ENCODE data around the gene NCK2.

DNA sequence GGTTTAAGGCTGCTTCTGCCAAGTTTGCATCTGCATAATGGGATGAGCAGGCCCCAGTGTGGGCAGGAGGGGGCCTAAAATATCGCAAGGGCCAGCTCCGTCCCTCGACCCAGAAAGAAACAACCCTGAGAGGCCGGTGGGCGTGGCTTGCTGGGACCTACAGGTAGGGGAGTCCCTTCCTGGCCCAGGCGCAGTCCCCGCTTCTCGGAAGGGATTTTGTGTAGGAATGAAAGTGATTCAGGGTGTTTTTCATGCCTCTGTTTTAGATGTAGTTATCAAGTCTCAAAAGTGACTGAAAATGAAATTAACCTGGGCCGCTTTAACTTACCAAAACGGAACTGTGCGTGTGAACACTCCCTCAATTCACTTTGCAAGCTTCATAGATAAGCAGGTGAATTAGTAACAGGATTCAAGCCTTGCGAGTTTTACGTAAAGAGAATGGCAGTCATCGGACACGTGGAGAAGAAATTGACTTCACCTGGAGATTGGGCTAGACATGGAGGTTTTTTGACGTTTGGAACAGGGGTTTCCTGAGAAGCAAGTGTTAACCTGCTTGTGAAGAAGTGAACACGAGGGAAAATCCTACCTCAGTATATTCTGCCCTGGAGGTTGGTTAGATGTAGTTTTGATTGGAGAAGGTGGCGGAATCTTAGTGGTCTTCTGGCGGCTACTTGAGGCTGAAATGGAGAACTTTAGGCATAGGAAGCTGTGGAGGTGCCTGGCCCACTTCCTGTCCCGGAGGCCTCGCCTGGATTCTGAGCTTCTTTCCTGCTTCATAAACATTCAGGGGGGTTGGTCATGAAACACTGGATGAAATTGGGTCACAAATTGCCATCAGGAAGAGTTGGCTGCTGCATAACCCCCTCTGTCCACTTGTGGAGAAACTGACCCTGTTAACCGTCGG, 1.7 kb downstream of the NCK2 start:
- TF ChIP-seq, protein P1, sequence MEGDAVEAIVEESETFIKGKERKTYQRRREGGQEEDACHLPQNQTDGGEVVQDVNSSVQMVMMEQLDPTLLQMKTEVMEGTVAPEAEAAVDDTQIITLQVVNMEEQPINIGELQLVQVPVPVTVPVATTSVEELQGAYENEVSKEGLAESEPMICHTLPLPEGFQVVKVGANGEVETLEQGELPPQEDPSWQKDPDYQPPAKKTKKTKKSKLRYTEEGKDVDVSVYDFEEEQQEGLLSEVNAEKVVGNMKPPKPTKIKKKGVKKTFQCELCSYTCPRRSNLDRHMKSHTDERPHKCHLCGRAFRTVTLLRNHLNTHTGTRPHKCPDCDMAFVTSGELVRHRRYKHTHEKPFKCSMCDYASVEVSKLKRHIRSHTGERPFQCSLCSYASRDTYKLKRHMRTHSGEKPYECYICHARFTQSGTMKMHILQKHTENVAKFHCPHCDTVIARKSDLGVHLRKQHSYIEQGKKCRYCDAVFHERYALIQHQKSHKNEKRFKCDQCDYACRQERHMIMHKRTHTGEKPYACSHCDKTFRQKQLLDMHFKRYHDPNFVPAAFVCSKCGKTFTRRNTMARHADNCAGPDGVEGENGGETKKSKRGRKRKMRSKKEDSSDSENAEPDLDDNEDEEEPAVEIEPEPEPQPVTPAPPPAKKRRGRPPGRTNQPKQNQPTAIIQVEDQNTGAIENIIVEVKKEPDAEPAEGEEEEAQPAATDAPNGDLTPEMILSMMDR (IDR thresholded peaks at IDR 0.05), result no peak
- TF ChIP-seq IRF3 (IDR thresholded peaks at IDR 0.05; ENCODE audit: low read depth, low read length) (no peak), NFIC (IDR thresholded peaks at IDR 0.05; ENCODE audit: borderline replicate concordance) (no peak), FOXJ3 (CRISPR knock-in tag; IDR thresholded peaks at IDR 0.05) (no peak), POLR2AphosphoS5 (IDR thresholded peaks at IDR 0.05; ENCODE audit: low read depth, low read length) (no peak), SIN3A (IDR thresholded peaks at IDR 0.05; ENCODE audit: borderline replicate concordance, low read depth, low read length) (no peak), TAF1 (IDR thresholded peaks at IDR 0.05; ENCODE audit: borderline replicate concordance, low read depth, low read length) (no peak), MXI1 (IDR thresholded peaks at IDR 0.05; ENCODE audit: low read depth, low read length) (no peak), MAX (IDR thresholded peaks at IDR 0.05; ENCODE audit: low read depth) (no peak)
- TF ChIP-seq, protein P2, sequence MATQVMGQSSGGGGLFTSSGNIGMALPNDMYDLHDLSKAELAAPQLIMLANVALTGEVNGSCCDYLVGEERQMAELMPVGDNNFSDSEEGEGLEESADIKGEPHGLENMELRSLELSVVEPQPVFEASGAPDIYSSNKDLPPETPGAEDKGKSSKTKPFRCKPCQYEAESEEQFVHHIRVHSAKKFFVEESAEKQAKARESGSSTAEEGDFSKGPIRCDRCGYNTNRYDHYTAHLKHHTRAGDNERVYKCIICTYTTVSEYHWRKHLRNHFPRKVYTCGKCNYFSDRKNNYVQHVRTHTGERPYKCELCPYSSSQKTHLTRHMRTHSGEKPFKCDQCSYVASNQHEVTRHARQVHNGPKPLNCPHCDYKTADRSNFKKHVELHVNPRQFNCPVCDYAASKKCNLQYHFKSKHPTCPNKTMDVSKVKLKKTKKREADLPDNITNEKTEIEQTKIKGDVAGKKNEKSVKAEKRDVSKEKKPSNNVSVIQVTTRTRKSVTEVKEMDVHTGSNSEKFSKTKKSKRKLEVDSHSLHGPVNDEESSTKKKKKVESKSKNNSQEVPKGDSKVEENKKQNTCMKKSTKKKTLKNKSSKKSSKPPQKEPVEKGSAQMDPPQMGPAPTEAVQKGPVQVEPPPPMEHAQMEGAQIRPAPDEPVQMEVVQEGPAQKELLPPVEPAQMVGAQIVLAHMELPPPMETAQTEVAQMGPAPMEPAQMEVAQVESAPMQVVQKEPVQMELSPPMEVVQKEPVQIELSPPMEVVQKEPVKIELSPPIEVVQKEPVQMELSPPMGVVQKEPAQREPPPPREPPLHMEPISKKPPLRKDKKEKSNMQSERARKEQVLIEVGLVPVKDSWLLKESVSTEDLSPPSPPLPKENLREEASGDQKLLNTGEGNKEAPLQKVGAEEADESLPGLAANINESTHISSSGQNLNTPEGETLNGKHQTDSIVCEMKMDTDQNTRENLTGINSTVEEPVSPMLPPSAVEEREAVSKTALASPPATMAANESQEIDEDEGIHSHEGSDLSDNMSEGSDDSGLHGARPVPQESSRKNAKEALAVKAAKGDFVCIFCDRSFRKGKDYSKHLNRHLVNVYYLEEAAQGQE (IDR thresholded peaks at IDR 0.05; ENCODE audit: low read depth, low read length), result no peak
- TF ChIP-seq, protein P3, sequence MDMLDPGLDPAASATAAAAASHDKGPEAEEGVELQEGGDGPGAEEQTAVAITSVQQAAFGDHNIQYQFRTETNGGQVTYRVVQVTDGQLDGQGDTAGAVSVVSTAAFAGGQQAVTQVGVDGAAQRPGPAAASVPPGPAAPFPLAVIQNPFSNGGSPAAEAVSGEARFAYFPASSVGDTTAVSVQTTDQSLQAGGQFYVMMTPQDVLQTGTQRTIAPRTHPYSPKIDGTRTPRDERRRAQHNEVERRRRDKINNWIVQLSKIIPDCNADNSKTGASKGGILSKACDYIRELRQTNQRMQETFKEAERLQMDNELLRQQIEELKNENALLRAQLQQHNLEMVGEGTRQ (IDR thresholded peaks at IDR 0.05; ENCODE audit: borderline replicate concordance, low read depth, low read length), result no peak

All from SK-N-SH (cell line).